GM12878 (cell line): ENCODE results near the gene CD180.

Source experiments
- JUND ChIP-seq: IDR thresholded peaks from 2 replicates; pipeline ENCODE4 v1.6.1; 2012; ENCODE audit warnings: low read depth, mild to moderate bottlenecking, low read length, improper control_type of control experiment, moderate library complexity
- STAT1 ChIP-seq: fragments of 450-650 bp; conservative IDR thresholded peaks from 2 replicates; pipeline ENCODE4 v1.6.1; 2014; ENCODE audit warnings: antibody characterized with exemption, mild to moderate bottlenecking
- TARDBP ChIP-seq: IDR thresholded peaks from 2 replicates; pipeline ENCODE4 v1.6.1; 2016; ENCODE audit warnings: borderline replicate concordance
- TCF12 ChIP-seq: IDR thresholded peaks from 2 replicates; pipeline ENCODE4 v1.6.1; 2011; ENCODE audit warnings: low read depth, mild to moderate bottlenecking, low read length
- TF ChIP-seq, protein P1 (sequence below), 3 experiments: IDR thresholded peaks in 2 of 3; conservative IDR thresholded peaks in 1 of 3; 2 replicates each; pipeline ENCODE4 v1.5.1; 2011; ENCODE audit warnings: low read depth in 3 of 3, low read length in 3 of 3, mild to moderate bottlenecking in 3 of 3, control low read depth in 2 of 3, moderate library complexity in 2 of 3, inconsistent platforms in 1 of 3, mixed read lengths in 1 of 3; ENCODE audit not compliant: control insufficient read depth in 2 of 3, insufficient read depth in 1 of 3; ENCODE audit errors: extremely low read depth in 1 of 3
- TF ChIP-seq, protein P2 (sequence below): IDR thresholded peaks from 2 replicates; pipeline ENCODE4 v1.6.1; 2011; ENCODE audit warnings: borderline replicate concordance, low read depth, mild to moderate bottlenecking, moderate library complexity, mixed read lengths, low read length; ENCODE audit not compliant: insufficient read depth; ENCODE audit errors: extremely low read length

DNA sequence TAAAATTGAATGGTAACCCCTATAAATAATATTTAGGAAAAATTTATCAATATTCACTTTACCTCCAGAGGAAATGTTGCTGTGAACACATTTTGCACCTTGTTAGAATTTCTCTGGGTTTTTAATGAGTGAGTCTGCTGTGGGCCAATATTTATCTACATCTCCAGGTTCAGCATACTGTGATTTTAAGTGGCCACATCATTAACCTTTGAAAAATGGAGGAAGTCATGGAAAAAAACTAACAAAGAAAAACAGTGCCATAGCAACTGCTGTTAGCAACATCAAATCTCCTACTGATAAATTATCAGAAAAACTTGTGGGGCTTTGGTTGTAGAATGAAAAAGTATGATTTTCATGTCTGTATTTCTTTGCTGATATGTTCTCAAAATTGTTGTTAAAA, 55.0 kb downstream of the CD180 start:
- TF ChIP-seq, protein P1, sequence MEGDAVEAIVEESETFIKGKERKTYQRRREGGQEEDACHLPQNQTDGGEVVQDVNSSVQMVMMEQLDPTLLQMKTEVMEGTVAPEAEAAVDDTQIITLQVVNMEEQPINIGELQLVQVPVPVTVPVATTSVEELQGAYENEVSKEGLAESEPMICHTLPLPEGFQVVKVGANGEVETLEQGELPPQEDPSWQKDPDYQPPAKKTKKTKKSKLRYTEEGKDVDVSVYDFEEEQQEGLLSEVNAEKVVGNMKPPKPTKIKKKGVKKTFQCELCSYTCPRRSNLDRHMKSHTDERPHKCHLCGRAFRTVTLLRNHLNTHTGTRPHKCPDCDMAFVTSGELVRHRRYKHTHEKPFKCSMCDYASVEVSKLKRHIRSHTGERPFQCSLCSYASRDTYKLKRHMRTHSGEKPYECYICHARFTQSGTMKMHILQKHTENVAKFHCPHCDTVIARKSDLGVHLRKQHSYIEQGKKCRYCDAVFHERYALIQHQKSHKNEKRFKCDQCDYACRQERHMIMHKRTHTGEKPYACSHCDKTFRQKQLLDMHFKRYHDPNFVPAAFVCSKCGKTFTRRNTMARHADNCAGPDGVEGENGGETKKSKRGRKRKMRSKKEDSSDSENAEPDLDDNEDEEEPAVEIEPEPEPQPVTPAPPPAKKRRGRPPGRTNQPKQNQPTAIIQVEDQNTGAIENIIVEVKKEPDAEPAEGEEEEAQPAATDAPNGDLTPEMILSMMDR (IDR thresholded peaks at IDR 0.05 in 2 of 3, conservative IDR thresholded peaks at IDR 0.05 in 1 of 3; ENCODE audit: control insufficient read depth in 2 of 3, extremely low read depth in 1 of 3, insufficient read depth in 1 of 3, low read depth in 3 of 3, low read length in 3 of 3), result no peak
- TF ChIP-seq TCF12, result no peak
- TF ChIP-seq, protein P2, sequence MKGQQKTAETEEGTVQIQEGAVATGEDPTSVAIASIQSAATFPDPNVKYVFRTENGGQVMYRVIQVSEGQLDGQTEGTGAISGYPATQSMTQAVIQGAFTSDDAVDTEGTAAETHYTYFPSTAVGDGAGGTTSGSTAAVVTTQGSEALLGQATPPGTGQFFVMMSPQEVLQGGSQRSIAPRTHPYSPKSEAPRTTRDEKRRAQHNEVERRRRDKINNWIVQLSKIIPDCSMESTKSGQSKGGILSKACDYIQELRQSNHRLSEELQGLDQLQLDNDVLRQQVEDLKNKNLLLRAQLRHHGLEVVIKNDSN, result no peak
- TF ChIP-seq STAT1, result no peak
- no peak for TF ChIP-seq TARDBP
- TF ChIP-seq JUND, result no peak
